Smooth muscle cell (in vitro differentiated cells): ENCODE data around the gene BRD7. TPM values are rescaled to one million over a fixed set of nuclear protein-coding genes. Genes with fewer than 3 reads are reported as not detected.

Experiments used
- DNase-seq: peaks from one replicate; lab custom pipeline; 2025; ENCODE audit not compliant: unreplicated experiment; lab: John Stamatoyannopoulos, UW
- H2AFZ ChIP-seq: fragments of 200-600 bp; sonication (generic); 2 replicates; pipeline ENCODE4 v1.6.0; 2016; ENCODE audit warnings: antibody characterized with exemption, low read depth, mild to moderate bottlenecking
- H3F3A ChIP-seq: fragments of 200-600 bp; sonication (generic); 2 replicates; pipeline ENCODE4 v1.6.0; 2017; ENCODE audit warnings: antibody characterized with exemption, low read depth
- H3K27ac ChIP-seq: fragments of 200-600 bp; sonication (generic); 2 replicates; pipeline ENCODE4 v1.5.1; 2016; ENCODE audit warnings: low read depth, mild to moderate bottlenecking
- H3K27me3 ChIP-seq: fragments of 200-600 bp; sonication (generic); 2 replicates; pipeline ENCODE4 v1.6.1; 2016; ENCODE audit warnings: low read depth, mild to moderate bottlenecking
- H3K36me3 ChIP-seq: fragments of 200-600 bp; sonication (generic); 2 replicates; pipeline ENCODE4 v1.5.1; 2016; ENCODE audit warnings: low read depth
- H3K4me1 ChIP-seq: fragments of 200-600 bp; sonication (generic); 2 replicates; pipeline ENCODE4 v1.5.1; 2016; ENCODE audit warnings: low read depth
- H3K4me2 ChIP-seq: fragments of 200-600 bp; sonication (generic); 2 replicates; pipeline ENCODE4 v1.6.0; 2016; ENCODE audit warnings: mild to moderate bottlenecking
- H3K4me3 ChIP-seq: fragments of 200-600 bp; sonication (generic); 2 replicates; pipeline ENCODE4 v1.5.1; 2016; ENCODE audit warnings: mild to moderate bottlenecking
- H3K79me2 ChIP-seq: fragments of 200-600 bp; sonication (generic); 2 replicates; pipeline ENCODE4 v1.6.0; 2016; ENCODE audit warnings: low read depth, mild to moderate bottlenecking
- H3K9ac ChIP-seq: fragments of 200-600 bp; sonication (generic); 2 replicates; pipeline ENCODE4 v1.6.0; 2016; ENCODE audit warnings: low read depth
- H3K9me3 ChIP-seq: fragments of 200-600 bp; sonication (generic); replicated peaks from 2 replicates; pipeline ENCODE4 v1.5.1; 2016; ENCODE audit warnings: low read depth
- H4K20me1 ChIP-seq: fragments of 200-600 bp; sonication (generic); 2 replicates; pipeline ENCODE4 v1.6.0; 2016; ENCODE audit warnings: low read depth
- WGBS: methylation state at CpG from one replicate; pipeline ENCODE4 v1.1.7; 2016; ENCODE audit warnings: low lambda C conversion rate; 5-methylcytosine and 5-hydroxymethylcytosine counted together
- polyA plus RNA-seq: library from polyadenylated mRNA; unstranded; fragments of >200 nt; fragmentation: Nextera tagmentation; extraction: Ambion mirVana; gene quantifications from 2 replicates; pipeline ENCODE4 v1.2.1, GENCODE V29; 2016
- total RNA-seq: library from RNA; depleted of rRNA; stranded (reverse); fragments of >200 nt; gene quantifications from 2 replicates; pipeline ENCODE4 v1.2.3, GENCODE V29; 2014
- TF ChIP-seq, protein P1 (sequence below): fragments of 200-600 bp; sonication (generic); IDR thresholded peaks from 2 replicates; pipeline ENCODE4 v1.5.1; 2017; ENCODE audit warnings: borderline replicate concordance, mild to moderate bottlenecking, antibody characterized with exemption; ENCODE audit not compliant: insufficient read depth, poor library complexity, severe bottlenecking

Gene BRD7
- total and polyA plus RNA-seq, 2 experiments from 2014 or later = 33.9 to 40.4 TPM

DNA sequence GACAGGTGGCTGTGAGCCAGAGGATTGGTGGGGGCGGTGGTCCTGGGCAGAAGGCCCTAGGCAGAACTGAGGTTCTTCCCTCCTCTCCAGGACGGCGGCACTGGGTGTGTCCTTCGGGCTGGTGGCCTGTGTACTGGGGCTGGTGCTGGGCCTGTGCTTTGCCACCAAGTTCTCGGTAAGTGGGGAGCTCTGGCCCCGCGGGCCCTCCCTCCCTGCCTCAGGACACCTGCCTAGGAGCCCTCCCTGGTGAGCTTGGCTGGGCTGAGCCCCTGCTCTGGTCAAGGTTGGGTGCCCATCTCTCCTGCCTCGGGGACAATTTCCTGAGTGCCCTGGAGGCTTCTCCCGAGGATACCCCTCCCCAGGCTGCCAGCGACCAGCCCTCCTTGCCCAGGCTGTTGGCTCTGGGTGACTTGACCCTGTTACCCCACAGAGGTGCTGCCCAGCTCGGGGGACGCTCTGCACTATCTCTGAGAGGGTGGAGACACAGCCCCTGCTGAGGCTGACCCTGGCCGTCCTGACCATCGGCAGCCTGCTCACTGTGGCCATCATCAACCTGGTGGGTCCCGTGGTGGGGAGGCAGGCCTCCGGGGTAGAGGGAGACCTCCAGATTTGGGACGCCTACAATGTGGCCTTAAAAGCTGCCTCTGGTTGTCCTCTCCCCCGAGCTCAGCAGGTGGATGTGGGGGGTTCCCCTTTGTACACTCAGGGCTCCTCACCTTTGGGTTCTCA, 60.4 kb downstream of the BRD7 start:
- WGBS = 96% methylated on average over 14 of the region's 18 CpGs
- TF ChIP-seq, protein P1, sequence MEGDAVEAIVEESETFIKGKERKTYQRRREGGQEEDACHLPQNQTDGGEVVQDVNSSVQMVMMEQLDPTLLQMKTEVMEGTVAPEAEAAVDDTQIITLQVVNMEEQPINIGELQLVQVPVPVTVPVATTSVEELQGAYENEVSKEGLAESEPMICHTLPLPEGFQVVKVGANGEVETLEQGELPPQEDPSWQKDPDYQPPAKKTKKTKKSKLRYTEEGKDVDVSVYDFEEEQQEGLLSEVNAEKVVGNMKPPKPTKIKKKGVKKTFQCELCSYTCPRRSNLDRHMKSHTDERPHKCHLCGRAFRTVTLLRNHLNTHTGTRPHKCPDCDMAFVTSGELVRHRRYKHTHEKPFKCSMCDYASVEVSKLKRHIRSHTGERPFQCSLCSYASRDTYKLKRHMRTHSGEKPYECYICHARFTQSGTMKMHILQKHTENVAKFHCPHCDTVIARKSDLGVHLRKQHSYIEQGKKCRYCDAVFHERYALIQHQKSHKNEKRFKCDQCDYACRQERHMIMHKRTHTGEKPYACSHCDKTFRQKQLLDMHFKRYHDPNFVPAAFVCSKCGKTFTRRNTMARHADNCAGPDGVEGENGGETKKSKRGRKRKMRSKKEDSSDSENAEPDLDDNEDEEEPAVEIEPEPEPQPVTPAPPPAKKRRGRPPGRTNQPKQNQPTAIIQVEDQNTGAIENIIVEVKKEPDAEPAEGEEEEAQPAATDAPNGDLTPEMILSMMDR = no peak
- Histone ChIP-seq H3K36me3 (no peaks in the 10 kb centered on the region), H3K79me2 (no peaks in the 10 kb centered on the region), H3K9ac (no peak overlapping the region), H3K9me3 (no peaks in the 10 kb centered on the region), H2AFZ (no peak overlapping the region), H4K20me1 (no peaks in the 10 kb centered on the region), H3K4me2 (no peak overlapping the region), H3K27me3 (no peaks in the 10 kb centered on the region), H3K27ac (no peak overlapping the region), H3K4me1 (peaks cover 1% of the 10 kb centered on the region), H3F3A (peaks cover 6% of the 10 kb centered on the region), H3K4me3 (no peak overlapping the region)
- no peak for DNase-seq

DNA sequence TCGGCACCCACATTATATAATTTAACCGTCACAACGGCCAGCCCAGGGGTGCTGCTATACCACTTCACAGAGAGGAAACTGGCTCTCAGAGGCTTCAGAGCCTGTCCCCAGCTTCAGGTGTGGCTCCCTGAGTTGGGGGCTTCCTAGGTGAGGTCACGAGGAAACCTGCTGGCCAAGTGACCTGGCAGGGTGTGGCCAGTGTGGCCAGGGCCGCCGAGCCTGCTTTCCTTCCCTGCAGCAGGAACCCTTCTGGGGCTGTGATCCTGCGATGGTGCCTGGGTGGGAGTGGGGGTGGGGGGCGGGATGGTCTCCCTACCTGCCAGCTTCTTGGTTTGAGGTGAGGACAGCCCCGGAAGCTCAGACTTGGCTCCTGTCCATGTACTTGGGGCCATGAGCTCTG, 62.5 kb downstream of the BRD7 start:
- Histone ChIP-seq H3K4me1 (no peaks in the 10 kb centered on the region), H3K4me2 (no peak overlapping the region), H3K27ac (no peak overlapping the region), H4K20me1 (no peaks in the 10 kb centered on the region), H3F3A (no peaks in the 10 kb centered on the region), H3K4me3 (no peak overlapping the region), H3K79me2 (no peaks in the 10 kb centered on the region), H3K9ac (no peak overlapping the region), H2AFZ (no peak overlapping the region), H3K27me3 (no peaks in the 10 kb centered on the region), H3K9me3 (no peaks in the 10 kb centered on the region), H3K36me3 (no peaks in the 10 kb centered on the region)
- 93% methylated on average over 6 of the region's 9 CpGs for WGBS
- TF ChIP-seq, protein P1 = no peak
- DNase-seq = no peak

DNA sequence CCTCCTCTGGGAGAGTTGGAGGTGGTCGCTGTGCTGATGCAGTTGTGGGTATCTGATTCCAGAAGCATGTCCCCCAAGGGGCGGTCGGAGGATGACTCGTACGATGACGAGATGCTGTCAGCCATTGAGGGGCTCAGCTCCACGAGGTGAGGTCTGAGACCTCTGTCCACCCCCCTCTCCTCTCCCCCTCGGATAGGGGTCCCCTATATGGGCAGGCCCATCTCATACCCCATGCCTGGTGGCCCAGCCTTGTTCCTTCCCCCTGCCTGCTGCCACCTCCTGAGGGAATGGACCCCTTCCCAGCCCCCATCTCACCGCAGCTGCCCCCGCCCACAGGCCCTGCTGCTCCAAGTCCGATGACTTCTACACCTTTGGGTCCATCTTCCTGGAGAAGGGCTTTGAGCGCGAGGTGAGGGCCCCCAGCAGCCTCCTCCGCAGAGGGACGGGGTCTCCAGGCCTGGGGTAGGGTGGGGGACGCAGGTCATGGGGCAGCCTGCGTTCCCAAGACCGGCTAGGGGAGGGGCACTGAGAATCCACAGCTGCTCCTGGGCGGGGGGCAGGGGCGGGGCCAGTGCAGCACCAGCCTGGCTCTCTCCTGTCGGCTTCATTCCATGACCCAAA, 63.2 kb downstream of the BRD7 start:
- Histone ChIP-seq H3K27ac (no peak overlapping the region), H3K4me1 (no peaks in the 10 kb centered on the region), H3K36me3 (no peaks in the 10 kb centered on the region), H3K4me3 (no peak overlapping the region), H4K20me1 (no peaks in the 10 kb centered on the region), H2AFZ (no peak overlapping the region), H3K79me2 (no peaks in the 10 kb centered on the region), H3F3A (no peaks in the 10 kb centered on the region), H3K9ac (no peak overlapping the region), H3K9me3 (no peaks in the 10 kb centered on the region), H3K27me3 (no peaks in the 10 kb centered on the region), H3K4me2 (no peak overlapping the region)
- no peak for DNase-seq
- WGBS = 84% methylated on average over 18 of the region's 21 CpGs
- TF ChIP-seq, protein P1 = no peak
